A673 (cell line): ENCODE measurements around the gene DEGS1.

Experiments used
- CTCF ChIP-seq: fragments of 300-800, 200-600 bp; sonication (generic); conservative IDR thresholded peaks from 2 replicates; pipeline ENCODE4 v1.5.1; 2017; ENCODE audit warnings: low read depth, mild to moderate bottlenecking, antibody characterized with exemption, low read length, moderate library complexity, mixed read lengths
- EZH2 ChIP-seq: fragments of 200-600 bp; sonication (generic); IDR thresholded peaks from 2 replicates; pipeline ENCODE4 v1.6.1; 2017; ENCODE audit warnings: borderline replicate concordance, low read depth, mild to moderate bottlenecking, mixed read lengths, antibody characterized with exemption, low read length; ENCODE audit not compliant: poor library complexity, severe bottlenecking

GRCh38 chr1:224189561-224189960, 6.5 kb downstream of the DEGS1 start:
- TF ChIP-seq EZH2 (no peak), CTCF (no peak)
